GM12878 (cell line): Measurements from ENCODE around the gene APOBEC3H.

ENCODE experiments used
- BMI1 ChIP-seq: fragments of 450-650 bp; IDR thresholded peaks from 2 replicates; pipeline ENCODE4 v1.6.1; 2016; ENCODE audit warnings: mild to moderate bottlenecking, moderate library complexity, borderline replicate concordance
- TCF7 ChIP-seq: IDR thresholded peaks from 2 replicates; pipeline ENCODE4 v1.6.1; 2014; ENCODE audit warnings: antibody characterized with exemption, borderline replicate concordance
- ZBTB4 ChIP-seq: fragments of 450-650 bp; formaldehyde crosslinking; IDR thresholded peaks from 2 replicates; pipeline ENCODE4 v1.4.0; 2022; ENCODE audit warnings: mild to moderate bottlenecking, moderate library complexity

- no peak for TF ChIP-seq BMI1
- TF ChIP-seq TCF7 = no peak
- TF ChIP-seq ZBTB4 = no peak
Measured at GRCh38 chr22:39115570-39115969, 18.5 kb downstream of the APOBEC3H start.
